Purkinje cell (primary cell): Measurements from ENCODE around the gene UTP4. TPM values are rescaled to one million over a fixed set of nuclear protein-coding genes. Genes with fewer than 3 reads are reported as not detected.

ENCODE experiments used
- polyA plus RNA-seq: library from polyadenylated mRNA; unstranded; fragments of >200 nt; fragmentation: Nextera tagmentation; gene quantifications from 2 replicates; pipeline ENCODE4 v1.2.1, GENCODE V29; 2014

UTP4 gene
- polyA plus RNA-seq = 21.9 and 30.9 TPM in 2 replicates

GRCh38 chr16:69132424-69133252, at the start of gene UTP4, which contains the start of gene CHTF8:
Gene UTP4, plus strand, starts transcription at chr16:69132649. Its CDS starts 811 bp downstream, at chr16:69133460.
Gene CHTF8, minus strand, starts transcription at chr16:69132588. Its CDS starts 11,130 bp downstream, at chr16:69121458.

GRCh38 chr16:69105501-69106361, 26.7 kb upstream of the UTP4 start, which contains the start of gene HAS3:
Gene HAS3, plus strand, starts transcription at chr16:69105653. Its CDS starts 3,743 bp downstream, at chr16:69109396.

GRCh38 chr16:69186642-69187445, 54.4 kb downstream of the UTP4 start, which contains the start of gene SNTB2:
Gene SNTB2, plus strand, starts transcription at chr16:69187164. Its CDS starts 3 bp downstream, at chr16:69187167.

Other genes starting within 250 kb of the UTP4 start
- gene HAS3, start 27.0 kb upstream of the UTP4 start, polyA plus RNA-seq = 0.11 and 0.25 TPM in 2 replicates
- gene CHTF8, start 61 bp upstream of the UTP4 start, polyA plus RNA-seq = 1.3 and 1.6 TPM in 2 replicates
- 0.71 and 3.8 TPM in 2 replicates for gene SNTB2, start 54.5 kb downstream of the UTP4 start, polyA plus RNA-seq
- 13.2 and 17.3 TPM in 2 replicates for gene VPS4A, start 178.7 kb downstream of the UTP4 start, polyA plus RNA-seq
- 0.73 and 1.5 TPM in 2 replicates for gene PDF, start 197.9 kb downstream of the UTP4 start, polyA plus RNA-seq
- 1.9 and 3.9 TPM in 2 replicates for gene COG8, start 206.9 kb downstream of the UTP4 start, polyA plus RNA-seq
- 8.2 and 11.3 TPM in 2 replicates for gene NIP7, start 207.1 kb downstream of the UTP4 start, polyA plus RNA-seq
- gene TMED6, start 219.1 kb downstream of the UTP4 start, polyA plus RNA-seq = not detected in 2 replicates